D721Med (cell line): ENCODE measurements around the gene C5orf58.

Experiments used
- DNase-seq: peaks from one replicate; pipeline ENCODE4 v3.0.0; 2011; ENCODE audit warnings: low spot score; ENCODE audit not compliant: insufficient read length
- FAIRE-seq: peaks from 2 replicates; lab custom pipeline; 2011; peaks lifted over from hg19 to GRCh38; lab: Jason Lieb, UNC
- CTCF ChIP-seq: IDR thresholded peaks from 2 replicates; pipeline ENCODE4 v1.5.1; 2012; ENCODE audit warnings: mild to moderate bottlenecking, control low read depth; ENCODE audit not compliant: insufficient read depth; ENCODE audit errors: missing control alignments

Gene C5orf58

GRCh38 chr5:170289764-170290163, 57.0 kb downstream of the C5orf58 start:
- no peak for FAIRE-seq
- DNase-seq: no peak
- no peak for TF ChIP-seq CTCF

GRCh38 chr5:170290498-170290897, 57.7 kb downstream of the C5orf58 start:
- DNase-seq (no peak), FAIRE-seq (no peak)
- no peak for TF ChIP-seq CTCF

GRCh38 chr5:170292179-170293104, 59.7 kb downstream of the C5orf58 start:
- no peak for DNase-seq
- FAIRE-seq: no peak
- no peak for TF ChIP-seq CTCF

- TF ChIP-seq CTCF: no peak
- FAIRE-seq: no peak
- DNase-seq: no peak
Measured at GRCh38 chr5:170293273-170293672, 60.5 kb downstream of the C5orf58 start.

GRCh38 chr5:170294057-170294456, 61.3 kb downstream of the C5orf58 start:
- no peak for FAIRE-seq

GRCh38 chr5:170294556-170294955, 61.8 kb downstream of the C5orf58 start:
- FAIRE-seq (no peak), DNase-seq (no peak)
- TF ChIP-seq CTCF: no peak

More at GRCh38 chr5:170294057-170294456, 61.3 kb downstream of the C5orf58 start:
- DNase-seq: no peak
- no peak for TF ChIP-seq CTCF
